Testis (tissue), 3 donors: ENCODE results near the gene HPCA. TPM values are rescaled to one million over a fixed set of nuclear protein-coding genes. Genes with fewer than 3 reads are reported as not detected.

Experiments used
- DNase-seq: peaks from one replicate; pipeline ENCODE4 v3.0.0-alpha.2; 2019
- H3K27ac ChIP-seq, 2 donors: fragments of 200-600 bp; sonication (generic); one replicate each; pipeline ENCODE4 v1.5.1; 2019
- H3K27me3 ChIP-seq: fragments of 200-600 bp; sonication (generic); one replicate; pipeline ENCODE4 v1.5.1; 2019
- H3K36me3 ChIP-seq: fragments of 200-600 bp; sonication (generic); one replicate; pipeline ENCODE4 v1.5.1; 2017; ENCODE audit warnings: low read depth; ENCODE audit errors: missing control alignments
- H3K4me1 ChIP-seq: fragments of 200-600 bp; sonication (generic); one replicate; pipeline ENCODE4 v1.5.1; 2019
- H3K4me3 ChIP-seq, 2 donors: fragments of 200-600 bp; sonication (generic); one replicate each; pipeline ENCODE4 v1.5.1; 2017 to 2019
- H3K9me3 ChIP-seq: fragments of 200-600 bp; sonication (generic); one replicate; pipeline ENCODE4 v1.5.1; 2017
- POLR2A ChIP-seq: fragments of 450-650 bp; IDR thresholded peaks from one replicate; pipeline ENCODE4 v1.6.1; 2017; ENCODE audit warnings: antibody characterized with exemption, mild to moderate bottlenecking, moderate library complexity
- WGBS, 2 donors: methylation state at CpG; one replicate each; pipeline ENCODE4 v1.1.5; 2018; 5-methylcytosine and 5-hydroxymethylcytosine counted together
- intact Hi-C: fragments of 100-400 bp; cut with DNase I; formaldehyde crosslinking; loops from one replicate; pipeline ENCODE4 v1.15.1; 2023; ENCODE audit warnings: low total_unique reads
- polyA plus RNA-seq: library from polyadenylated mRNA; stranded (reverse); fragments of 350-450 nt; fragmentation: Illumina TruSeq; extraction: RNeasy Lipid Tissue Mini Kit (QIAGEN cat#74804); gene quantifications from one replicate; pipeline ENCODE4 v1.2.3, GENCODE V29; 2014; ENCODE audit warnings: low read depth, low replicate concordance; ENCODE audit not compliant: insufficient read depth
- total RNA-seq, 2 donors: library from RNA; depleted of rRNA; stranded (reverse); fragments of >200 nt; gene quantifications; one replicate each; pipeline ENCODE4 v1.2.3, GENCODE V29; 2016
- TF ChIP-seq, protein P1 (sequence below), 3 experiments: fragments of 450-650 bp in 2 of 3; fragments of 200-600 bp in 1 of 3; sonication (generic) in 1 of 3; IDR thresholded peaks; one replicate each; pipeline ENCODE4 v1.5.1; 2016 to 2019; ENCODE audit warnings: antibody characterized with exemption in 3 of 3, mild to moderate bottlenecking in 2 of 3, moderate library complexity in 1 of 3

HPCA gene
- total and polyA plus RNA-seq, 3 donors from 2014 or later, result 1.7 to 8.8 (median 6.1) TPM

DNA sequence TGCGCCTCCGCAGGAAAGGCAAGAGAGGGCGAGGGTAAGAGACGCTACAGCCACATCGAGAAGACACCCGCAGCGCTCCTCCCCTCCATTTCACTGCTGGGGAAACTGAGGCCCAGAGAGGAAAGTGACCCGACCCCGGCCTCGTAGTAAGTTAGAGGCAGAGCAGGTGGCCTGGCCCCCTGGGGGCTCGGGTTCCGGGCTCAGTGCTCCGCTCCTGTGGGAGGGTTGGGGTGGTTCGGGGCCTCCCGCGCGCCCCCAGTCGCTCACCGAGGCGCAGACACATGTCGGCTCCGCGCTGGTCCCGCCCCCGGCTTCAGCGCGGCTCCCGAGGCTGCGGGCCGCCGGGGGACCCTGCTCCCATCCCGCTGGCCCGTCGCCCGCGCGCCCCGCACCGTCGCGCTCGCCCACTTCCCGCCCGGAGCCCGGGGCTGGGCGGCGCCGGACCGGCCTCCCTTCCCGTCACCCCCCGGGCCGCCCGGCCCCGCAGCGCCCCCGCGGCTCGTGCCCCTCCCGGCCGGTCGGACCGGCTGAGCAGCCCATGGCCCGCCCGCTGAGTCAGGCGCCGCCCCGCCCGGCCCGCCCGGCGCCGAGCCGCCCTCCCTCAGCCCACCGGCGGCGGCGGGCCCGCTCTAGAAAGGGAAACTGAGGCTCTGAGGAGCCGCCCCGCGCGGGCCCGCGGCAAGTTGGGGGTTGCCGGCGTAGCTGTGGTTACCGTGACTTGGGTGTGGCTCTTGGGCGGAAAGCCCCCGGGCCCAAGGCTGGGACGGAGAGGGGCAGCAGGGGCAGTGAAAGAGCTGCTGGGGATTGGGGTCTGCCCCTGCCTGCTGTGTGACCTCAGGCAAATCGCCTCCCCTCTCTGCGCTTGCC, 14.9 kb downstream of the HPCA start, which contains the start of gene TMEM54:
Gene TMEM54 (minus strand): TSS at position 434 of the 867 bp plus-strand sequence. CDS start 151 bp downstream, at position 283.
- intact Hi-C loops, result no loop called here
- peak; percentile 42 for DNase-seq
- no peaks in the 10 kb centered on the region for H3K27me3 ChIP-seq
- peak within 1 kb of the TSS; percentile 59 to 64 for H3K4me3 ChIP-seq
- no peaks in the 10 kb centered on the region for H3K9me3 ChIP-seq
- peaks cover 4% of the 10 kb centered on the region for H3K4me1 ChIP-seq
- no peaks in the 10 kb centered on the region for H3K36me3 ChIP-seq
- TF ChIP-seq POLR2A, result no peak
- TF ChIP-seq, protein P1, sequence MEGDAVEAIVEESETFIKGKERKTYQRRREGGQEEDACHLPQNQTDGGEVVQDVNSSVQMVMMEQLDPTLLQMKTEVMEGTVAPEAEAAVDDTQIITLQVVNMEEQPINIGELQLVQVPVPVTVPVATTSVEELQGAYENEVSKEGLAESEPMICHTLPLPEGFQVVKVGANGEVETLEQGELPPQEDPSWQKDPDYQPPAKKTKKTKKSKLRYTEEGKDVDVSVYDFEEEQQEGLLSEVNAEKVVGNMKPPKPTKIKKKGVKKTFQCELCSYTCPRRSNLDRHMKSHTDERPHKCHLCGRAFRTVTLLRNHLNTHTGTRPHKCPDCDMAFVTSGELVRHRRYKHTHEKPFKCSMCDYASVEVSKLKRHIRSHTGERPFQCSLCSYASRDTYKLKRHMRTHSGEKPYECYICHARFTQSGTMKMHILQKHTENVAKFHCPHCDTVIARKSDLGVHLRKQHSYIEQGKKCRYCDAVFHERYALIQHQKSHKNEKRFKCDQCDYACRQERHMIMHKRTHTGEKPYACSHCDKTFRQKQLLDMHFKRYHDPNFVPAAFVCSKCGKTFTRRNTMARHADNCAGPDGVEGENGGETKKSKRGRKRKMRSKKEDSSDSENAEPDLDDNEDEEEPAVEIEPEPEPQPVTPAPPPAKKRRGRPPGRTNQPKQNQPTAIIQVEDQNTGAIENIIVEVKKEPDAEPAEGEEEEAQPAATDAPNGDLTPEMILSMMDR (IDR thresholded peaks at IDR 0.05), result no peak
- 0 to 20% methylated on average over 2 to 43 of the region's 92 CpGs for WGBS, 2 donors
- H3K27ac ChIP-seq, result peak within 1 kb of the TSS in 1 of 2 donors; percentile 18

DNA sequence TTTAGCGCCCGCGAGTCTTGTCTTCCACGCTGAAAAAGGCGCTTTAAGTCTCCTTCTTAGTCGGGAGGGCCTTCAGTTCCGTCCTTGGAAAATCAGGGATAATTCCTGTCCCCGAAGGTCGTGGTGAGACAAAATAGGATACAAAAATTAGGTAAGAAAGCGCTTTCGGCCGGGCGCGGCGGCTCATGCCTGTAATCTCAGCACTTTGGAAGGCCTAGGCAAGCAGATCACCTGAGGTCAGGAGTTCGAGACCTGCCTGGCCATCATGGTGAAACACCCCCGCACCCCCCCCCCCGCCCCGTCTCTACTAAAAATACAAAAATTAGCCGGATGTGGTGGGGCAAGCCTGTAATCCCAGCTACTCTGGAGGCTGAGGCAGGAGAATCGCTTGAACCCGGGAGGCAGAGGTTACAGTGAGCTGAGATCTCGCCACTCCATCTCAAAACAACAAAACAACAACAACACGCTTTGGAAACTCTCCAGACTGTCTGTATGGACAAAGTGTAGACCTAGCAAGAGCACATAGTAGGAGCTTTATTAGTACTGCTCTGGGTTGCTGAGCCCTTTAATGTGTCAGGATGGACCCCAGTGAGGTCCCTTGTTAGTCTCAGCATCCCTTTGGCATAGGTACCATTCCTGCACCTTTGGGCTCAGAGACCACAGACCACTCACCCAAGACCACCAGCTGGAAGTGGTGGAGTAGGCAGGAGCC, 15.7 kb downstream of the HPCA start:
- H3K27me3 ChIP-seq, result no peaks in the 10 kb centered on the region
- H3K4me3 ChIP-seq, result peak overlapping the region; percentile 59 to 62
- H3K9me3 ChIP-seq, result no peaks in the 10 kb centered on the region
- no peak overlapping the region for H3K27ac ChIP-seq
- peaks cover 4% of the 10 kb centered on the region for H3K4me1 ChIP-seq
- intact Hi-C loops, result no loop called here
- H3K36me3 ChIP-seq, result no peaks in the 10 kb centered on the region
- TF ChIP-seq POLR2A, result no peak
- TF ChIP-seq, protein P1 (IDR thresholded peaks at IDR 0.05), result no peak
- no peak for DNase-seq
- 25 to 33% methylated on average over 12 to 24 of the region's 24 CpGs for WGBS, 2 donors

DNA sequence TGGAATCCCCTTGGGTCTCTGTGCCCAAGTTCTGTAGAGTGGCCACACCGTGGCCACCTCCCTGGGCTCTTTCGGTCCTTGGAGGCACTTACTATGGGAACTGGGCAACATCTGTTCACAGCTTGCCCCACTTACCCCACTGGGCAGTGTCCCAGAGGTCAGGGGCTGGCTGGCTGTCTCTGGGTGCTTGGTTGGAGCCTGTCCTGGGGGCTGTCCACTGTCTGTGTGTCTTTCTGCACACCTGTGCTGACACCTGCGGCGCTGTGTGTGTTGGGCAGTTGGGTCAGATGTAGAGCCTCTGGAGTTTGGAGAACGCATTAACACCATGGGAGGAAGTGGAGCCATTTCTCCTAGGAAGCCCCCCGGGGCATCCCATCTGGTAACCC, 16.2 kb downstream of the HPCA start:
- DNase-seq, result no peak
- intact Hi-C loops, result no loop called here
- no peaks in the 10 kb centered on the region for H3K36me3 ChIP-seq
- H3K4me1 ChIP-seq, result peaks cover 4% of the 10 kb centered on the region
- H3K4me3 ChIP-seq, result no peak overlapping the region
- no peak overlapping the region for H3K27ac ChIP-seq
- no peak for TF ChIP-seq POLR2A
- TF ChIP-seq, protein P1 (IDR thresholded peaks at IDR 0.05), result no peak
- WGBS, 2 donors, result 77% methylated on average over 6 of the region's 6 CpGs
- H3K9me3 ChIP-seq, result no peaks in the 10 kb centered on the region
- no peaks in the 10 kb centered on the region for H3K27me3 ChIP-seq

DNA sequence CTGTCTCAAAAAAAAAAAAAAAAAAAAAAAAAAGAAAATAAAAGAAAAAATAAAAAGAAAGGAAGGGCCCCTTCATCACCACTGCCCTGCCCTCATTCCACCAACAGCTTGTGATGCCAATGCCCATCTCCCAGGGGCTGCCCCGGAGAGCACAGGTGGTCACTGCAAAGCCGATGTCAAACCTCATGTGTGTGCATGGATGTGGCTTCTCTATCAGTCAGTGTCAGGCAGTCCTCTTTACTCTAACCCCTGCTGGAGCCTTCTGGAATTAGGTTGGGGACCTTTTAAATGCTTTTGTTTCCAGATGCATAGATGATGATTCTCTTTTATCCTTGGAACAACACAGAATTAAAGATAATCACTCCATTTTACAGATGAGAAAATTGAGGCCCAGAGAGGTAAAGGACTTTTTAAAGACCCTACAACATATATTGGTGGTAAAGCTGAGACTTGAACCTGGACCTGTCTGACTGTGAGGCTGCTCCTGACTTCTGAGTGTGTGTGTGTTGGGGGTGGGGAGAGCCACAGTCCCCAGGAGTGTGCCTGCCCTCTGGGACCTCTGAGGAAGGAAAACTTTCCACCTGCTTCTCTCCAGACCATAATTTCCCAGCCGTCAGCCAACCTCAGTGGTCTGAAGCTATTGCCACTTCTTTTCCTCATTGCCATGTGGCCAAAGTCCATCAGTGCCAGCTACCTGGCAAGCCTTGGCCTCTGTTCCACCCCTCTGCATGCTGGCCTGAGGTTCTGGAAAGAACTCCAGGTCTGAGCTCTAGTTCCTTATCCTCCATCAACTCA, 17.9 kb downstream of the HPCA start:
- 80 to 92% methylated on average over 3 of the region's 3 CpGs for WGBS, 2 donors
- Histone ChIP-seq H3K27ac (no peak overlapping the region), H3K4me1 (peaks cover 4% of the 10 kb centered on the region), H3K9me3 (no peaks in the 10 kb centered on the region), H3K4me3 (no peak overlapping the region), H3K36me3 (no peaks in the 10 kb centered on the region), H3K27me3 (no peaks in the 10 kb centered on the region)
- no peak for DNase-seq
- intact Hi-C loops, result no loop called here
- no peak for TF ChIP-seq POLR2A
- TF ChIP-seq, protein P1 (IDR thresholded peaks at IDR 0.05), result no peak
